Measurements from ENCODE around the gene REEP3. TPM values are rescaled to one million over a fixed set of nuclear protein-coding genes. Genes with fewer than 3 reads are reported as not detected.

REEP3 gene
- total and polyA plus RNA-seq, 2 of the 8 experiments (the other 6 are each of a cell fraction or from before 2014, with no cell fraction given), result 5.8 to 31.5 TPM

GRCh38 chr10:63481815-63482421 lies 39.3 kb upstream of the REEP3 start:
- Histone ChIP-seq H4K5ac (ENCODE audit: insufficient read length, low read depth, low read length) (no peak overlapping the region), H3K23ac (ENCODE audit: insufficient read length) (no peak overlapping the region), H3K79me2 (ENCODE audit: control insufficient read depth in 1 of 2, insufficient read depth in 2 of 2, low read length in 2 of 2) (peaks cover 0 to 94% of the 10 kb centered on the region in 2 experiments; a peak in 3 of 4 replicates), H3K36me3 (ENCODE audit: control insufficient read depth in 2 of 4, insufficient read depth in 4 of 4, low read length in 3 of 4) (no peaks in the 10 kb centered on the region), H3K4ac (replicated peaks; ENCODE audit: insufficient read length, low read depth, low read length) (no peak overlapping the region), H3K27me3 (replicated peaks in 1 of 4; ENCODE audit: control insufficient read depth in 3 of 4, extremely low read depth in 1 of 4, insufficient read depth in 3 of 4, low read length in 3 of 4) (no peaks in the 10 kb centered on the region), H4K8ac (ENCODE audit: extremely low read depth, insufficient read depth, low read length) (no peak overlapping the region), H4K91ac (replicated peaks; ENCODE audit: insufficient read length, low read length) (no peak overlapping the region), H3K23me2 (ENCODE audit: low read depth, low read length) (no peaks in the 10 kb centered on the region; the same call in 1 of the 2 replicates), H3K4me1 (replicated peaks in 1 of 4; ENCODE audit: control insufficient read depth in 3 of 4, insufficient read depth in 4 of 4, low read length in 3 of 4) (peaks cover 0 to 16% (median 4%) of the 10 kb centered on the region in 4 experiments; a peak in 4 of 7 replicates), H2BK20ac (ENCODE audit: low read length) (no peak overlapping the region), H2BK5ac (ENCODE audit: low read depth, low read length) (no peak overlapping the region), H3K27ac (ENCODE audit: low read depth, low read length) (no peak overlapping the region), H3K56ac (replicated peaks; ENCODE audit: insufficient read length, low read depth, low read length) (no peak overlapping the region), H2BK15ac (ENCODE audit: low read length) (no peak overlapping the region), H2BK120ac (replicated peaks; ENCODE audit: low read depth, low read length) (no peak overlapping the region), H4K20me1 (replicated peaks in 1 of 2; ENCODE audit: control insufficient read depth in 1 of 2, insufficient read depth in 2 of 2, low read length in 2 of 2) (no peaks in the 10 kb centered on the region), H3K79me1 (ENCODE audit: low read depth, low read length) (no peaks in the 10 kb centered on the region), H3K4me2 (ENCODE audit: insufficient read depth in 1 of 2, low read depth in 2 of 2, low read length in 2 of 2) (no peak overlapping the region), H3K14ac (ENCODE audit: insufficient read length) (no peak overlapping the region), H3K9me3 (ENCODE audit: insufficient read depth in 2 of 2, low read depth in 1 of 2, low read length in 1 of 2) (no peaks in the 10 kb centered on the region), H3K9ac (replicated peaks in 1 of 4; ENCODE audit: extremely low read depth in 1 of 4, low read depth in 3 of 4, low read length in 3 of 4) (no peak overlapping the region), H3K4me3 (ENCODE audit: extremely low read depth in 1 of 4, insufficient read depth in 2 of 4, low read depth in 3 of 4, low read length in 4 of 4) (no peak overlapping the region), H2BK12ac (ENCODE audit: low read depth, low read length) (no peak overlapping the region), H3K18ac (ENCODE audit: extremely low read depth, low read length) (no peak overlapping the region), H2AFZ (ENCODE audit: low read length) (no peak overlapping the region), H2AK5ac (ENCODE audit: low read depth, low read length) (no peak overlapping the region)
- DNase-seq (ENCODE audit: low read depth in 1 of 2, low spot score in 2 of 2) (no peak), FAIRE-seq (no peak)
- ChIA-PET CTCF (ENCODE audit: partially characterized antibody) (interaction anchor here (0.7 to 1.5 kb wide), 6 partner anchors 8 to 316 kb away, joined by 3 to 5 read pairs (median 3); no protein-coding TSS in a partner anchor), POLR2A (ENCODE audit: partially characterized antibody) (no interaction called here)
- 93% methylated on average over 6 of the region's 6 CpGs; no CpG with 5 or more reads in 1 of the 2 experiments for WGBS, 2 experiments (ENCODE audit: extremely low coverage in 1 of 2, insufficient coverage in 1 of 2, insufficient read length in 1 of 2, insufficient replicate concordance in 2 of 2, low coverage in 1 of 2, low lambda C conversion rate in 2 of 2, missing lambda C conversion rate in 1 of 2)
- TF ChIP-seq TCF12 (IDR thresholded peaks at IDR 0.05; ENCODE audit: low read depth, low read length) (no peak), FOSL1 (IDR thresholded peaks at IDR 0.05; ENCODE audit: insufficient read depth, low read depth, low read length) (no peak), KDM4A (IDR thresholded peaks at IDR 0.05; ENCODE audit: low read depth, low read length, severe bottlenecking) (no peak), POLR2A (IDR thresholded peaks at IDR 0.05; ENCODE audit: control extremely low read depth in 1 of 2, low read depth in 2 of 2, low read length in 2 of 2) (no peak), PHF8 (conservative IDR thresholded peaks at IDR 0.05; ENCODE audit: low read depth, low read length) (no peak)

Measured in H1 (cell line).